ENCODE measurements around the gene RNF223. TPM values are rescaled to one million over a fixed set of nuclear protein-coding genes. Genes with fewer than 3 reads are reported as not detected.

Gene RNF223
- total and polyA plus RNA-seq, 2 of the 13 experiments (the other 11 are each of a cell fraction or from before 2014, with no cell fraction given): 0.03 TPM; not detected in 1

GRCh38 chr1:1021010-1021919 lies 52.8 kb downstream of the RNF223 start (continued):
- TF ChIP-seq SKIL (CRISPR knock-in tag; IDR thresholded peaks at IDR 0.05; ENCODE audit: borderline replicate concordance): no peak
- TF ChIP-seq RERE (CRISPR knock-in tag; IDR thresholded peaks at IDR 0.05; ENCODE audit: low read depth): no peak
- TF ChIP-seq ZNF121 (CRISPR knock-in tag; IDR thresholded peaks at IDR 0.05): no peak
- TF ChIP-seq RBFOX2 (IDR thresholded peaks at IDR 0.05; ENCODE audit: low read depth, low read length): peak; percentile 60
- TF ChIP-seq ZNF180 (CRISPR knock-in tag; IDR thresholded peaks at IDR 0.05; ENCODE audit: borderline replicate concordance, low read depth): no peak
- TF ChIP-seq SIX1 (CRISPR knock-in tag; IDR thresholded peaks at IDR 0.05; ENCODE audit: borderline replicate concordance): no peak

Other genes with a start within 250 kb of the RNF223 start
- 0.11 TPM in 1 of 2 replicates, not detected in the other for gene SAMD11, start 150.4 kb downstream of the RNF223 start, total RNA-seq (2016; rRNA removed; fragmentation: Illumina TruSeq; extraction: Trizol)
- 0.09 TPM in 1 of 2 replicates, not detected in the other for gene SAMD11, start 150.4 kb downstream of the RNF223 start, polyA plus RNA-seq (2011; rRNA removed)
- gene NOC2L, start 115.0 kb downstream of the RNF223 start, total RNA-seq (2016; rRNA removed; fragmentation: Illumina TruSeq; extraction: Trizol): 91.6 and 103 TPM in 2 replicates
- 32.0 and 40.5 TPM in 2 replicates for gene NOC2L, start 115.0 kb downstream of the RNF223 start, polyA plus RNA-seq (2011; rRNA removed)
- gene KLHL17, start 113.7 kb downstream of the RNF223 start, total RNA-seq (2016; rRNA removed; fragmentation: Illumina TruSeq; extraction: Trizol): 2.8 and 9.3 TPM in 2 replicates
- 24.7 and 31.4 TPM in 2 replicates for gene KLHL17, start 113.7 kb downstream of the RNF223 start, polyA plus RNA-seq (2011; rRNA removed)
- 0.21 and 0.42 TPM in 2 replicates for gene PLEKHN1, start 107.8 kb downstream of the RNF223 start, total RNA-seq (2016; rRNA removed; fragmentation: Illumina TruSeq; extraction: Trizol)
- gene PLEKHN1, start 107.8 kb downstream of the RNF223 start, polyA plus RNA-seq (2011; rRNA removed): 0.58 and 0.59 TPM in 2 replicates
- gene PERM1, start 92.2 kb downstream of the RNF223 start, total RNA-seq (2016; rRNA removed; fragmentation: Illumina TruSeq; extraction: Trizol): 0.04 TPM in 1 of 2 replicates, not detected in the other
- gene PERM1, start 92.2 kb downstream of the RNF223 start, polyA plus RNA-seq (2011; rRNA removed): 0.29 and 0.38 TPM in 2 replicates
- gene HES4, start 74.2 kb downstream of the RNF223 start, total RNA-seq (2016; rRNA removed; fragmentation: Illumina TruSeq; extraction: Trizol): 4.4 and 8.8 TPM in 2 replicates
- 10.6 and 17.6 TPM in 2 replicates for gene HES4, start 74.2 kb downstream of the RNF223 start, polyA plus RNA-seq (2011; rRNA removed)
- gene ISG15, start 60.8 kb downstream of the RNF223 start, total RNA-seq (2016; rRNA removed; fragmentation: Illumina TruSeq; extraction: Trizol): 54.9 and 68.4 TPM in 2 replicates
- 42.1 and 63.7 TPM in 2 replicates for gene ISG15, start 60.8 kb downstream of the RNF223 start, polyA plus RNA-seq (2011; rRNA removed)
- gene AGRN, start 54.2 kb downstream of the RNF223 start, total RNA-seq (2016; rRNA removed; fragmentation: Illumina TruSeq; extraction: Trizol): 7.3 and 29.8 TPM in 2 replicates
- 65.2 and 82.7 TPM in 2 replicates for gene AGRN, start 54.2 kb downstream of the RNF223 start, polyA plus RNA-seq (2011; rRNA removed)
- gene C1orf159, start 41.8 kb upstream of the RNF223 start, total RNA-seq (2016; rRNA removed; fragmentation: Illumina TruSeq; extraction: Trizol): 3.8 and 6.7 TPM in 2 replicates
- 3.8 and 4.2 TPM in 2 replicates for gene C1orf159, start 41.8 kb upstream of the RNF223 start, polyA plus RNA-seq (2011; rRNA removed)
- not detected in 2 replicates for gene TTLL10, start 99.6 kb upstream of the RNF223 start, total RNA-seq (2016; rRNA removed; fragmentation: Illumina TruSeq; extraction: Trizol)
- not detected in 2 replicates for gene TTLL10, start 99.6 kb upstream of the RNF223 start, polyA plus RNA-seq (2011; rRNA removed)
- gene TNFRSF18, start 132.3 kb upstream of the RNF223 start, total RNA-seq (2016; rRNA removed; fragmentation: Illumina TruSeq; extraction: Trizol): not detected in 2 replicates
- gene TNFRSF18, start 132.3 kb upstream of the RNF223 start, polyA plus RNA-seq (2011; rRNA removed): not detected in 2 replicates
- not detected in 2 replicates for gene TNFRSF4, start 139.8 kb upstream of the RNF223 start, total RNA-seq (2016; rRNA removed; fragmentation: Illumina TruSeq; extraction: Trizol)
- gene TNFRSF4, start 139.8 kb upstream of the RNF223 start, polyA plus RNA-seq (2011; rRNA removed): 0.21 TPM in 1 of 2 replicates, not detected in the other
- gene SDF4, start 157.7 kb upstream of the RNF223 start, total RNA-seq (2016; rRNA removed; fragmentation: Illumina TruSeq; extraction: Trizol): 45.3 and 107 TPM in 2 replicates
- 80.8 and 99.6 TPM in 2 replicates for gene SDF4, start 157.7 kb upstream of the RNF223 start, polyA plus RNA-seq (2011; rRNA removed)
- gene B3GALT6, start 157.9 kb upstream of the RNF223 start, total RNA-seq (2016; rRNA removed; fragmentation: Illumina TruSeq; extraction: Trizol): 9.2 and 14.2 TPM in 2 replicates
- 3.9 and 5.8 TPM in 2 replicates for gene B3GALT6, start 157.9 kb upstream of the RNF223 start, polyA plus RNA-seq (2011; rRNA removed)
- gene C1QTNF12, start 172.4 kb upstream of the RNF223 start, total RNA-seq (2016; rRNA removed; fragmentation: Illumina TruSeq; extraction: Trizol): 0.29 and 0.64 TPM in 2 replicates
- gene C1QTNF12, start 172.4 kb upstream of the RNF223 start, polyA plus RNA-seq (2011; rRNA removed): 0.18 and 0.29 TPM in 2 replicates
- 22.1 and 29.4 TPM in 2 replicates for gene UBE2J2, start 199.5 kb upstream of the RNF223 start, total RNA-seq (2016; rRNA removed; fragmentation: Illumina TruSeq; extraction: Trizol)
- 25.4 and 28.8 TPM in 2 replicates for gene UBE2J2, start 199.5 kb upstream of the RNF223 start, polyA plus RNA-seq (2011; rRNA removed)
- 0.93 and 2.6 TPM in 2 replicates for gene SCNN1D, start 206.1 kb upstream of the RNF223 start, total RNA-seq (2016; rRNA removed; fragmentation: Illumina TruSeq; extraction: Trizol)
- 2.3 and 4.7 TPM in 2 replicates for gene SCNN1D, start 206.1 kb upstream of the RNF223 start, polyA plus RNA-seq (2011; rRNA removed)
- 16.4 and 29.4 TPM in 2 replicates for gene ACAP3, start 233.6 kb upstream of the RNF223 start, total RNA-seq (2016; rRNA removed; fragmentation: Illumina TruSeq; extraction: Trizol)
- 50.8 and 56.3 TPM in 2 replicates for gene ACAP3, start 233.6 kb upstream of the RNF223 start, polyA plus RNA-seq (2011; rRNA removed)
- 21.7 and 22.2 TPM in 2 replicates for gene PUSL1, start 234.3 kb upstream of the RNF223 start, total RNA-seq (2016; rRNA removed; fragmentation: Illumina TruSeq; extraction: Trizol)
- gene PUSL1, start 234.3 kb upstream of the RNF223 start, polyA plus RNA-seq (2011; rRNA removed): 8.3 and 9.8 TPM in 2 replicates

Measured in HepG2 (cell line).